Stimulated activated effector memory CD8-positive, alpha-beta T cell treated with anti-CD3 and anti-CD28 coated beads, Interleukin-12 subunit alpha, Interleukin-12 subunit beta, amount 100 ng/mL, for 72 hours (primary cell): ENCODE results near the gene RITA1.
A peak's percentile ranks its signal among the peaks of the same experiment; 100 is the strongest.
"Not testable (repeated sequence)": the region's sequence is repeated elsewhere in the genome, so short reads cannot be mapped to it uniquely, and the experiment has no call there.

Experiments used
- ATAC-seq: fragments of 150-1000 bp; cut with Tn5 transposase; 2 replicates; pipeline ENCODE4 v1.10.0; 2021
- DNase-seq, 2 donors: peaks; one replicate each; pipeline ENCODE4 v3.0.0; 2021 to 2022; ENCODE audit warnings: low spot score in 2 of 2
- H3K27ac Mint-ChIP-seq: one replicate; pipeline ENCODE4 v1.8.0; 2022; ENCODE audit warnings: mild to moderate bottlenecking, mixed read lengths
- H3K36me3 Mint-ChIP-seq: one replicate; pipeline ENCODE4 v1.8.0; 2022; ENCODE audit warnings: mild to moderate bottlenecking, mixed read lengths
- H3K4me1 Mint-ChIP-seq: one replicate; pipeline ENCODE4 v1.8.0; 2022; ENCODE audit warnings: mixed read lengths
- H3K4me3 Mint-ChIP-seq: one replicate; pipeline ENCODE4 v1.8.0; 2022; ENCODE audit warnings: mild to moderate bottlenecking, mixed read lengths
- H3K9me3 Mint-ChIP-seq: one replicate; pipeline ENCODE4 v1.8.0; 2022; ENCODE audit warnings: mixed read lengths

RITA1 gene

DNA sequence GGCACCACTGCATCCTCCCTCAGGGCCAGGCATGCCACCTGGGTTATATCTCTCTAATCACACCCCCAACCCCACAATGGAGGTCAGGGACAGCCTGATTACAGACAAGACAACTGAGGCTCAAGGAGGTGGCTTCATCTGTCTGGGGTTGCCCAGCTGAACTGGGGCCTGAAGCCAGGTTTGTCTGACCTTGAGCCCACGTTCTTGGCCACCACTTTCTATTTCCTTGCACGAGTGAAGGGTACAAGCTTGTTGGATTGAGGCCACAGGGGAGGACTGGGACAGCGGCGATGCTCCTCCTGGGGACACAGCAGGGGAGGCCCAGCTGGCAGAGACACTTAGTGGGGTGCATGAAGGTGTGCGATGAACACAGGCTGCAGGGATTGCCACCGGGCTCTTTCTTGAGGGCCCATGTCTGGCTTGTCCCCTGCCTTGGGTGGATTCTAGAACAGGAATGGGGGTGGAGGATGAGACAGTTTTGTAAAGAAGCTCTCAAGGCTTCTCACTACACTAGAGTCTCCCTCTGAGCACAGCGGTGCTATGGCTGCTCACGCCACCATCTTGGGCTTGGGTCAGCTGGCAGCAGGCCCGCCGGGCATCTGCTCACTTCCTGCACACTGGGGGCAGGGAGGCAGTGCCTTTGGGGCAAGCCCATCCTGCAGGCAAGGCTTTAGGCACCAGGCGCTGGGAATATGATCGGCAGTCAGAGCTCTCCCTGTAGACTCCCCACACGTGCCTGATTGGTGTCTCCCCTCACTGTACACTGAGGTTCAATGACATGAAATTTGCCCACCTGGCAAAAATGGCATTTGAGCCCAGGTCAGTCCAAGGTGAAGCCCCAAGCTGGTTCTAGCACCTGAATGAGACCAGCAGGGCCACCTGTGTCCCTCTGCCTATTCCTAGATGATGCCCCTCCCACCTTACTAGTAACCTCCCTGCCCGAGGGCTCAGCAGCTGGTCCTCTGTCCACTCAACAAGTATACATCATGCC lies 16.0 kb downstream of the RITA1 start:
- no peaks in the 10 kb centered on the region for H3K36me3 Mint-ChIP-seq
- no peak overlapping the region for H3K27ac Mint-ChIP-seq
- no peak for DNase-seq
- no peak overlapping the region for H3K4me3 Mint-ChIP-seq
- H3K9me3 Mint-ChIP-seq, result no peaks in the 10 kb centered on the region
- no peak for ATAC-seq
- peaks cover 10% of the 10 kb centered on the region for H3K4me1 Mint-ChIP-seq

- Mint-ChIP-seq H3K4me1 (peaks cover 12% of the 10 kb centered on the region), H3K9me3 (no peaks in the 10 kb centered on the region), H3K27ac (no peak overlapping the region), H3K36me3 (peaks cover 4% of the 10 kb centered on the region), H3K4me3 (no peak overlapping the region)
- no peak for ATAC-seq
- DNase-seq, result no peak
Measured at GRCh38 chr12:113202300-113203075, 17.0 kb downstream of the RITA1 start.

- H3K9me3 Mint-ChIP-seq, result no peaks in the 10 kb centered on the region
- H3K36me3 Mint-ChIP-seq, result peaks cover 16% of the 10 kb centered on the region
- no peak overlapping the region for H3K27ac Mint-ChIP-seq
- ATAC-seq, result no peak
- H3K4me3 Mint-ChIP-seq, result no peak overlapping the region
- H3K4me1 Mint-ChIP-seq, result peaks cover 25% of the 10 kb centered on the region
- no peak for DNase-seq
Measured at GRCh38 chr12:113203852-113204760, 18.6 kb downstream of the RITA1 start.

DNA sequence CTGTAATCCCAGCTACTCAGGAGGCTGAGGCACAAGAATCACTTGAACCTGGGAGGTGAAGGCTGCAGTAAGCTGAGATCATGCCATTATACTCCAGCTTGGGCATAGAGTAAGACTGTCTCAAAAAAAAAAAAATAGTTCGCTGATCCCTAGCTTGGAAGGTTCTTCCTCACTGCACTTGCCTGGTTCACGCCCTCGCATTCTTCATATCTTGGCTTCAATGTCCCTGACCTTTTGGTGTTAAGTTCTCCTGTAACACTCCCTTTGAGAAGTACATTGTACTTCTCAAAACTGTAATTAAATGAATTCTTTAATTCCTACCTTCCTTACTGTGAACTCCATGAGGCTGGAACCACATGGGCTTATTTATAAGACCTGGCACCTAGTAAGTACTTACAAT lies 19.3 kb downstream of the RITA1 start:
- Mint-ChIP-seq H3K27ac (no peak overlapping the region), H3K36me3 (peaks cover 16% of the 10 kb centered on the region), H3K4me3 (no peak overlapping the region), H3K9me3 (no peaks in the 10 kb centered on the region), H3K4me1 (peaks cover 25% of the 10 kb centered on the region)
- no peak for DNase-seq
- no peak for ATAC-seq

DNA sequence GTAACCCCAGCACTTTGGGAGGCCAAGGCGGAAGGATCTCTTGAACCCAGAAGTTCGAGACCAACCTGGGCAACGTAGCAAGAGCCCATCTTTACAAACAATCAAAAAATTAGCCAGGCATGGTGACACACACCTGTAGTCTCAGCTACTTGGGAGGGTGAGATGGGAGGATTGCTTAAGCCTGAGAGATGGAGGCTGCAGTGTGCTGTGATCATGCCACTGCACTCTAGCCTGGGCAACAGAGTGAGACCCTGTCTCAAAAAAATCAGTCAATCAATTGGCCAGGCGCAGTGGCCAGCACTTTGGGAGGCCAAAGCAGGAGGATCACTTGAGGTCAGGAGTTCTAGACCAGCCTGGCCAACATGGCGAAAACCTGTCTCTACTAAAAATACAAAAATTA lies 21.3 kb downstream of the RITA1 start:
- not testable (repeated sequence) for ATAC-seq, DNase-seq, H3K4me3 Mint-ChIP-seq, H3K9me3 Mint-ChIP-seq
- Mint-ChIP-seq H3K36me3 (peaks cover 16% of the 10 kb centered on the region), H3K4me1 (peaks cover 39% of the 10 kb centered on the region), H3K27ac (peak overlapping the region; percentile 65)

GRCh38 chr12:113207613-113208040 lies 22.1 kb downstream of the RITA1 start:
- Mint-ChIP-seq H3K27ac (peak overlapping the region; percentile 94), H3K4me3 (peak overlapping the region; percentile 65), H3K4me1 (peaks cover 39% of the 10 kb centered on the region), H3K9me3 (no peaks in the 10 kb centered on the region), H3K36me3 (peaks cover 16% of the 10 kb centered on the region)
- ATAC-seq, result peak; percentile 26
- DNase-seq, result peak in 1 of 2 donors; percentile 63

GRCh38 chr12:113208041-113208934 lies 22.8 kb downstream of the RITA1 start:
- Mint-ChIP-seq H3K9me3 (no peaks in the 10 kb centered on the region), H3K36me3 (peaks cover 16% of the 10 kb centered on the region), H3K4me3 (peak overlapping the region; percentile 65), H3K27ac (peak overlapping the region; percentile 94), H3K4me1 (peaks cover 39% of the 10 kb centered on the region)
- ATAC-seq (peak; percentile 91), DNase-seq (peak; percentile 43 to 89)

DNA sequence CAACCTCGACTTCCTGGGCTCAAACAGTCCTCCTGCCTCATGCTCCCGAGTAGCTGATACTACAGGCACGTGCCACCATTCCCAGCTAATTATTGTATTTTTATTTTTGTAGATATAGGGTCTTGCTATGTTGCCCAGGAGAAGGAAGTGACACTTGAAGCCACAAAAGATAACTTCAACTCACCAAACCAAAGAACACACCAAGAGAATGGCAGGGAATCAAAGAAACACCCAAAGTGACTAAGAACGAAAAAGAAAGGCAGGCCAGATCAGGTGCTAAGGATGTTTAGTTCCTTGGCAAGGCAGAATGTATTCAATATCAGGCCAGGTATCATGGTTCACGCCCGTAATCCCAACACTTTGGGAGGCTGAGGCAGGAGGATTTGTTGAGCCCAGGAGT lies 25.6 kb downstream of the RITA1 start:
- DNase-seq (no peak), ATAC-seq (no peak)
- Mint-ChIP-seq H3K4me3 (no peak overlapping the region), H3K36me3 (peaks cover 16% of the 10 kb centered on the region), H3K9me3 (no peaks in the 10 kb centered on the region), H3K4me1 (peaks cover 50% of the 10 kb centered on the region), H3K27ac (peak overlapping the region; percentile 79)

DNA sequence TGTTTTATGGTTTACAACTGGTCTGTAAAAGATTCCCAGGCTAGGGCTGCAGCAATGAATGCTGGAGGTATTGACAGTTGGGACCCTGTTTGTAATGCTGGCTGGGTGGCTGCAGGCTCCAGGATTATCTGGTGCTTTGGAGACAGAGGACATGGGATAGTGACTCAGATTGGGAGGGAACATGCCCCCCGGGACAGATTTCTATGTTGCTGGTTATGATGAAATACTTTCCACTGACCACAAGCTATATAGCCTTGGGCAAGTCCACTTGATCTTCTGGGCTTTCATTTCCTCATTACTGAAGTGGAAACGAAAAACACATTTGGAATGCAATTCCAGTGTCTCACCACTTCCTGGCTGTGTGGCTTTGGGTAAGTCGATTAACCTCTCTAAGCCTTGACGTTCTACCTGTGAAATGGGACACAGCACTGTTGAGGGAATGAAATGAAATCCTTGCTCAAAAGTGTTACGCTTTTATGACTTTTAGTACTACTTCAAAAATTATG lies 29.4 kb downstream of the RITA1 start:
- ATAC-seq, result peak; percentile 42
- no peak for DNase-seq
- Mint-ChIP-seq H3K4me3 (no peak overlapping the region), H3K36me3 (no peaks in the 10 kb centered on the region), H3K27ac (no peak overlapping the region), H3K9me3 (no peaks in the 10 kb centered on the region), H3K4me1 (peaks cover 26% of the 10 kb centered on the region)

DNA sequence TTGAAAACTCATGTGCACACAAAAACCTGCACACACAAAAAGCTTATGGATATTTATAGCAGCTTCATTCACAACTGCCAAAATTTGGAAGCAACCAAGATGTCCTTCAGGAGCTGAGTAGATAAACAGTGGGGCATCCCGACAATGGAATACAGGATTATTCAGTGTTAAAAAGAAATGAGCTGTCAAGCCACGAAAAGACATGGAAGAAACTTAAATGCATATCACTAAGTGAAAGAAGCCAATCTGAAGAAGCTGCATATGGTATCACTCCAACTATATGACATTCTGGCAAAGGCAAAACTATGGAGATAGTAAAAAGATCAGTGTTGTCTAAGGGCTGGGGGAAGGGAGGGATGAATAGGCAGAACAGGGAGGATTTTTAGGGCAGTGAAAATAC lies 30.5 kb downstream of the RITA1 start:
- no peak for DNase-seq
- peaks cover 19% of the 10 kb centered on the region for H3K4me1 Mint-ChIP-seq
- no peak for ATAC-seq
- no peak overlapping the region for H3K27ac Mint-ChIP-seq
- no peak overlapping the region for H3K4me3 Mint-ChIP-seq
- H3K9me3 Mint-ChIP-seq, result no peaks in the 10 kb centered on the region
- peaks cover 5% of the 10 kb centered on the region for H3K36me3 Mint-ChIP-seq

DNA sequence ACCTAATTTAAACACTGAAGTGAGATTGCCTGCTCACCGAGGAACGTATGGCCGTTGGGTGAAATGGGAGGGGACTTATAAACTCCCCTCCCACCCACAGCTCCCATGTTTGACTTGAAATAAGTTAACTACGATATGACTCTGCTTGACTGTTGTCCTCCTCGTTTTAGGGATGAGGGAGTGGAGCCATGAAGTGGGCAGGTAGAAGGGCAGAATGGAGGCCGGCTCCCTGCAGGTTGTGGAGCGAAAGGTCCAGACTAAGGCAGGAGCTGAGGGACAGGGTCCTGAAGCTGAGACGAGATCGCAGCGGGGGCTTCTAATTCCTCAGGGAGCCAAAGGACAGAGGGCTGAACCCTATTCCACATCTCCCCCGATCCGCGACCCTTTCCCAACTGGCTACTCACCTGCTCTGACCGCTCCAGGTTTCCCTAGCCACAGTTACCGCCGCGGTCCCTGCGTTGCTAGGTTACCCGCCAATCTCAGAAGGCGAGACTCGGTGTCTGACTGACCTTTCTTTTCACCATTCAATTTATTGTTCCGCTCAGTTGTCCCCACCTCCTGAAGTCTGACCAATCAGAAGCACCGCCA lies 35.2 kb downstream of the RITA1 start:
- H3K27ac Mint-ChIP-seq, result peak overlapping the region; percentile 85
- H3K4me3 Mint-ChIP-seq, result peak overlapping the region; percentile 70
- ATAC-seq (no peak), DNase-seq (no peak)
- peaks cover 17% of the 10 kb centered on the region for H3K4me1 Mint-ChIP-seq
- no peaks in the 10 kb centered on the region for H3K9me3 Mint-ChIP-seq
- H3K36me3 Mint-ChIP-seq, result peaks cover 17% of the 10 kb centered on the region

GRCh38 chr12:113221181-113221996 lies 35.9 kb downstream of the RITA1 start, which contains the start of gene TPCN1:
TSS of gene TPCN1 (plus strand) at chr12:113221464. CDS start at chr12:113226853, 5,389 bp downstream.
- Mint-ChIP-seq H3K4me1 (peaks cover 17% of the 10 kb centered on the region), H3K36me3 (peaks cover 17% of the 10 kb centered on the region), H3K9me3 (no peaks in the 10 kb centered on the region), H3K27ac (peak within 1 kb of the TSS; percentile 85), H3K4me3 (peak within 1 kb of the TSS; percentile 70)
- ATAC-seq (peak; percentile 98), DNase-seq (peak; percentile 92 to 99)
